ENCODE measurements around the gene RALGAPA2. TPM values are rescaled to one million over a fixed set of nuclear protein-coding genes. Genes with fewer than 3 reads are reported as not detected.

Gene RALGAPA2
- total and polyA plus RNA-seq, 2 donors (not counting 3 experiments of a cell fraction or from before 2014, with no cell fraction given), result 10.0 to 46.8 TPM

- no TSS peak for BruUV-seq (replicated peaks)
- no peak for TF ChIP-seq MAX (IDR thresholded peaks at IDR 0.05; ENCODE audit: insufficient read depth, insufficient read length)
- no peak for TF ChIP-seq FOS (IDR thresholded peaks at IDR 0.05; ENCODE audit: borderline replicate concordance, insufficient read depth, low read length)
- no peak for TF ChIP-seq POLR2A (IDR thresholded peaks at IDR 0.05; ENCODE audit: low read depth, low read length)
- TF ChIP-seq POLR2AphosphoS5 (IDR thresholded peaks at IDR 0.05; ENCODE audit: insufficient read depth, low read depth, low read length), result no peak
- TF ChIP-seq MYC (IDR thresholded peaks at IDR 0.05; ENCODE audit: low read depth, low read length), result no peak
- no peak for TF ChIP-seq GATA2 (IDR thresholded peaks at IDR 0.05; ENCODE audit: insufficient read depth, insufficient read length, low read depth, low read length)
- TF ChIP-seq CTCF (IDR thresholded peaks at IDR 0.05; ENCODE audit: extremely low read depth in 1 of 2, insufficient read depth in 1 of 2, low read depth in 1 of 2, low read length in 2 of 2), result no peak
- no peak for TF ChIP-seq EZH2 (IDR thresholded peaks at IDR 0.05; ENCODE audit: borderline replicate concordance, low read depth, low read length, severe bottlenecking)
- no peak for TF ChIP-seq JUN (IDR thresholded peaks at IDR 0.05; ENCODE audit: borderline replicate concordance, insufficient read depth, insufficient read length, low read depth)
- Histone ChIP-seq H4K20me1 (replicated peaks; ENCODE audit: control insufficient read depth, extremely low read depth, insufficient read depth, low read length) (no peaks in the 10 kb centered on the region), H3K4me1 (ENCODE audit: control insufficient read depth, extremely low read depth, insufficient read depth, low read length) (peaks cover 3% of the 10 kb centered on the region), H3K27ac (ENCODE audit: insufficient read depth, low read depth, low read length) (no peak overlapping the region), H3K9me3 (replicated peaks; ENCODE audit: control insufficient read depth, insufficient read depth, low read length) (no peaks in the 10 kb centered on the region), H2AFZ (ENCODE audit: low read depth, low read length) (no peak overlapping the region), H3K4me3 (replicated peaks in 1 of 3; ENCODE audit: insufficient read depth in 1 of 3, low read depth in 1 of 3, low read length in 3 of 3) (no peak overlapping the region), H3K27me3 (ENCODE audit: control insufficient read depth in 2 of 2, insufficient read depth in 2 of 2, low read length in 2 of 2) (no peaks in the 10 kb centered on the region), H3K9ac (replicated peaks; ENCODE audit: extremely low read depth, insufficient read depth, low read length) (no peak overlapping the region), H3K79me2 (ENCODE audit: control insufficient read depth, insufficient read depth, low read length) (no peaks in the 10 kb centered on the region), H3K4me2 (ENCODE audit: insufficient read depth, low read length) (no peak overlapping the region), H3K36me3 (ENCODE audit: control insufficient read depth in 2 of 2, extremely low read depth in 1 of 2, insufficient read depth in 2 of 2, low read length in 2 of 2) (peaks cover 3% of the 10 kb centered on the region in 2 experiments), H3K9me1 (replicated peaks; ENCODE audit: control insufficient read depth, extremely low read depth, insufficient read depth, low read length) (no peaks in the 10 kb centered on the region)
- dilution Hi-C loops (cut with MboI; ENCODE audit: extremely low pct_ligation_motif_present, low sequenced_read_pairs), result no loop called here
- DNase-seq (ENCODE audit: low read depth, low spot score) (no peak), FAIRE-seq (no peak)
- ChIA-PET POLR2A (no interaction called here), CTCF (no interaction called here)
- intact Hi-C loops (cut with micrococcal nuclease), result no loop called here
Observed at GRCh38 chr20:20597966-20598365, 114.5 kb downstream of the RALGAPA2 start.

All from endothelial cell of umbilical vein (primary cell).